ENCODE results near the gene RYK.

The RYK gene

GRCh38 chr3:134242649-134243617 lies 7.7 kb downstream of the RYK start:
- no peak overlapping the region for H3K23ac ChIP-seq (ENCODE audit: low read depth, low read length, poor library complexity)
- no peak overlapping the region for H2BK120ac ChIP-seq (ENCODE audit: low read depth, low read length)
- H2BK5ac ChIP-seq (ENCODE audit: low read length): no peak overlapping the region
- H3K4ac ChIP-seq (ENCODE audit: low read length): no peak overlapping the region
- no peak overlapping the region for H3K18ac ChIP-seq (ENCODE audit: low read length)
- H4K8ac ChIP-seq (ENCODE audit: low read depth, low read length): no peak overlapping the region
- peaks cover 0 to 13% of the 10 kb centered on the region in 2 donors for H3K9me3 ChIP-seq (replicated peaks in 1 of 2; ENCODE audit: control insufficient read depth in 2 of 2, insufficient read depth in 1 of 2, low read depth in 1 of 2, low read length in 2 of 2)
- H3K14ac ChIP-seq (ENCODE audit: low read length): no peak overlapping the region
- no peak overlapping the region for H3K9ac ChIP-seq (ENCODE audit: low read depth, low read length, poor library complexity)
- H3K27me3 ChIP-seq (ENCODE audit: control insufficient read depth in 3 of 3, insufficient read depth in 3 of 3, low read depth in 1 of 3, low read length in 3 of 3): no peaks in the 10 kb centered on the region
- H3K36me3 ChIP-seq (replicated peaks in 1 of 2; ENCODE audit: control insufficient read depth in 2 of 2, insufficient read depth in 2 of 2, low read length in 2 of 2): peaks cover 2 to 6% of the 10 kb centered on the region in 2 donors
- no peak overlapping the region for H2AFZ ChIP-seq (ENCODE audit: low read length)
- no peak overlapping the region for H4K91ac ChIP-seq (ENCODE audit: low read depth, low read length, poor library complexity)
- DNase-seq (ENCODE audit: low spot score): no peak
- H3K79me1 ChIP-seq (ENCODE audit: low read depth, low read length): peaks cover 2% of the 10 kb centered on the region
- WGBS, 2 donors (ENCODE audit: extremely low coverage in 2 of 2, insufficient read length in 2 of 2, insufficient replicate concordance in 1 of 2): no CpG with 5 or more reads among the region's 3 CpGs
- no peak overlapping the region for H2BK12ac ChIP-seq (ENCODE audit: low read length)
- no peak overlapping the region for H3K4me2 ChIP-seq (ENCODE audit: insufficient read depth, low read length, poor library complexity, severe bottlenecking)
- no peak overlapping the region for H3K4me3 ChIP-seq (ENCODE audit: low read length in 2 of 2)
- H2BK15ac ChIP-seq (ENCODE audit: low read length): no peak overlapping the region
- H2AK5ac ChIP-seq (ENCODE audit: low read depth, low read length): no peak overlapping the region
- peaks cover 0 to 15% of the 10 kb centered on the region in 2 donors for H3K4me1 ChIP-seq (ENCODE audit: control insufficient read depth in 2 of 2, insufficient read depth in 1 of 2, low read depth in 1 of 2, low read length in 2 of 2)
- no peak overlapping the region for H3K27ac ChIP-seq (replicated peaks; ENCODE audit: low read length)

- H3K4me1 ChIP-seq (ENCODE audit: control insufficient read depth in 2 of 2, insufficient read depth in 1 of 2, low read depth in 1 of 2, low read length in 2 of 2): peaks cover 0 to 8% of the 10 kb centered on the region in 2 donors
- no peak overlapping the region for H3K4ac ChIP-seq (ENCODE audit: low read length)
- no peak overlapping the region for H3K14ac ChIP-seq (ENCODE audit: low read length)
- H2BK12ac ChIP-seq (ENCODE audit: low read length): no peak overlapping the region
- no peak overlapping the region for H2BK120ac ChIP-seq (ENCODE audit: low read depth, low read length)
- no peaks in the 10 kb centered on the region for H3K9me3 ChIP-seq (replicated peaks in 1 of 2; ENCODE audit: control insufficient read depth in 2 of 2, insufficient read depth in 1 of 2, low read depth in 1 of 2, low read length in 2 of 2)
- H2BK15ac ChIP-seq (ENCODE audit: low read length): no peak overlapping the region
- no peaks in the 10 kb centered on the region for H3K36me3 ChIP-seq (replicated peaks in 1 of 2; ENCODE audit: control insufficient read depth in 2 of 2, insufficient read depth in 2 of 2, low read length in 2 of 2)
- H3K4me2 ChIP-seq (ENCODE audit: insufficient read depth, low read length, poor library complexity, severe bottlenecking): no peak overlapping the region
- WGBS, 2 donors (ENCODE audit: extremely low coverage in 2 of 2, insufficient read length in 2 of 2, insufficient replicate concordance in 1 of 2): no CpG with 5 or more reads among the region's 1 CpG
- H3K79me1 ChIP-seq (ENCODE audit: low read depth, low read length): peaks cover 4% of the 10 kb centered on the region
- H2AFZ ChIP-seq (ENCODE audit: low read length): no peak overlapping the region
- H3K4me3 ChIP-seq (ENCODE audit: low read length in 2 of 2): no peak overlapping the region
- no peak overlapping the region for H2BK5ac ChIP-seq (ENCODE audit: low read length)
- no peak overlapping the region for H2AK5ac ChIP-seq (ENCODE audit: low read depth, low read length)
- no peak overlapping the region for H3K18ac ChIP-seq (ENCODE audit: low read length)
- H4K8ac ChIP-seq (ENCODE audit: low read depth, low read length): no peak overlapping the region
- no peak for DNase-seq (ENCODE audit: low spot score)
- H3K9ac ChIP-seq (ENCODE audit: low read depth, low read length, poor library complexity): no peak overlapping the region
- no peak overlapping the region for H3K23ac ChIP-seq (ENCODE audit: low read depth, low read length, poor library complexity)
- no peak overlapping the region for H4K91ac ChIP-seq (ENCODE audit: low read depth, low read length, poor library complexity)
- no peak overlapping the region for H3K27ac ChIP-seq (replicated peaks; ENCODE audit: low read length)
- no peaks in the 10 kb centered on the region for H3K27me3 ChIP-seq (ENCODE audit: control insufficient read depth in 3 of 3, insufficient read depth in 3 of 3, low read depth in 1 of 3, low read length in 3 of 3)
Observed at GRCh38 chr3:134239538-134239937, 11.1 kb downstream of the RYK start.

DNA sequence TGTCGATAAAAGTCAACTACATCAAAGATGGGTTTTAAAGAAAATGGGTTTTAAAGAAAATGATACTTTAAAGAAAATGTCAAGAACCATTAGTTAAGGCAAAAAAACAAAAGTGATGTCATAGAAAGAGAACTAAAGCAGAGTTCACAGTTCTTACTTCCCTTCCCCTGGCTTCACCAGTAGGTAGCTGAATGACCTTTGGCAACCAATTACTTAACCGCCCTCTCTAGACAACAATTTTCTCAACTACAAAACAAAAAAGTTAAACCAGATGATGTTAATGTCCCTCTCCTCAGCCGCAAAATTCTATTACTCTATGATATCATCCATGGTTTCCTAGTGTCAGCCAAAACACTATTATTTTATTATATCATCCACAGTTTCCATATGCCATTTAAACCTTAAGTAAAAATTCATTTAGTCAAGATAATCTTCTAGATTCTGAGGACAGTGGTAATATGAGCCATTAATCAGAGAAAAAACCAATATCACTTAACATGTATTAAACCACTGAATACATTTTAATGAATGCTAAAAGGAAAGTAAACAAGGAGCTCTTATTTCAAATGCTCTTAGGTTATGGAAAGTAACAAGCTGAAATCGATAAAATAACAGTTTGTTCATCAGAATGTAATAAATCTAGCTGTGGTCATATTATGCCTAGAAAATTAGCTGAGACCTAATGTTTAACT lies 13.1 kb downstream of the RYK start:
- no peak overlapping the region for H2AK5ac ChIP-seq (ENCODE audit: low read depth, low read length)
- no peak overlapping the region for H2BK15ac ChIP-seq (ENCODE audit: low read length)
- H3K23ac ChIP-seq (ENCODE audit: low read depth, low read length, poor library complexity): no peak overlapping the region
- peaks cover 0 to 3% of the 10 kb centered on the region in 2 donors for H3K4me1 ChIP-seq (ENCODE audit: control insufficient read depth in 2 of 2, insufficient read depth in 1 of 2, low read depth in 1 of 2, low read length in 2 of 2)
- no peak overlapping the region for H3K9ac ChIP-seq (ENCODE audit: low read depth, low read length, poor library complexity)
- H3K27me3 ChIP-seq (ENCODE audit: control insufficient read depth in 3 of 3, insufficient read depth in 3 of 3, low read depth in 1 of 3, low read length in 3 of 3): no peaks in the 10 kb centered on the region
- H3K79me1 ChIP-seq (ENCODE audit: low read depth, low read length): peaks cover 8% of the 10 kb centered on the region
- no peak overlapping the region for H4K8ac ChIP-seq (ENCODE audit: low read depth, low read length)
- no peak overlapping the region for H2BK12ac ChIP-seq (ENCODE audit: low read length)
- H3K18ac ChIP-seq (ENCODE audit: low read length): no peak overlapping the region
- H3K36me3 ChIP-seq (replicated peaks in 1 of 2; ENCODE audit: control insufficient read depth in 2 of 2, insufficient read depth in 2 of 2, low read length in 2 of 2): no peaks in the 10 kb centered on the region
- H3K4ac ChIP-seq (ENCODE audit: low read length): no peak overlapping the region
- H2BK120ac ChIP-seq (ENCODE audit: low read depth, low read length): no peak overlapping the region
- H3K4me3 ChIP-seq (ENCODE audit: low read length in 2 of 2): no peak overlapping the region
- no peak for DNase-seq (ENCODE audit: low spot score)
- H3K4me2 ChIP-seq (ENCODE audit: insufficient read depth, low read length, poor library complexity, severe bottlenecking): no peak overlapping the region
- H2AFZ ChIP-seq (ENCODE audit: low read length): no peak overlapping the region
- H3K14ac ChIP-seq (ENCODE audit: low read length): no peak overlapping the region
- WGBS, 2 donors (ENCODE audit: extremely low coverage in 2 of 2, insufficient read length in 2 of 2, insufficient replicate concordance in 1 of 2): no CpG with 5 or more reads among the region's 4 CpGs
- no peak overlapping the region for H3K27ac ChIP-seq (replicated peaks; ENCODE audit: low read length)
- no peak overlapping the region for H4K91ac ChIP-seq (ENCODE audit: low read depth, low read length, poor library complexity)
- no peak overlapping the region for H2BK5ac ChIP-seq (ENCODE audit: low read length)
- peaks cover 0 to 4% of the 10 kb centered on the region in 2 donors for H3K9me3 ChIP-seq (replicated peaks in 1 of 2; ENCODE audit: control insufficient read depth in 2 of 2, insufficient read depth in 1 of 2, low read depth in 1 of 2, low read length in 2 of 2)

All from neuronal stem cell (in vitro differentiated cells).